Urothelium cell line (cell line): ENCODE results near the gene RPL41.
"Not testable (repeated sequence)": the region's sequence is repeated elsewhere in the genome, so short reads cannot be mapped to it uniquely, and the experiment has no call there.

ENCODE experiments used
- DNase-seq: peaks from one replicate; pipeline ENCODE4 v3.0.0; 2011; ENCODE audit warnings: low spot score, mixed read lengths
- FAIRE-seq: peaks from 2 replicates; lab custom pipeline; 2011; peaks lifted over from hg19 to GRCh38; lab: Jason Lieb, UNC

Gene RPL41

GRCh38 chr12:56116267-56117081, at the start of gene RPL41:
TSS of gene RPL41 (plus strand) at chr12:56116633.
- DNase-seq = peak; percentile 81
- no peak for FAIRE-seq

DNA sequence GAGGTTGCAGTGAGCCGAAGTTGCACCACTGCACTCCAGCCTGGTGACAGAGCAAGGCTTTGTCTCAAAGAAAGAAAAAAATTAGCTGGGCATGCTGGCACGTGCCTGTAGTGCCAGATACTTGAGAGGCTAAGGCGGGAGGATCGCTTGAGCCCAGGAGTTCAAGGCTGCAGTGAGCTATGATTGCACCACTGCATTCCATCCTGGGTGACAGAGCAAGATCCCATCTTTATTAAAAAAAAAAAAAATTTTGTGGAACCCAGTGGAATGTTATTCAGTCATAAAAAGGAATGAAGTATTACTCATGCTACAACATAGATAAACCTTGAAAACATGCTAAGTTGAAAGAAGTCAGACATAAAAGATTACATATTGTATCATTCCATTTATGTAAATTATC, 44.8 kb upstream of the RPL41 start:
- DNase-seq = no peak
- FAIRE-seq = no peak

DNA sequence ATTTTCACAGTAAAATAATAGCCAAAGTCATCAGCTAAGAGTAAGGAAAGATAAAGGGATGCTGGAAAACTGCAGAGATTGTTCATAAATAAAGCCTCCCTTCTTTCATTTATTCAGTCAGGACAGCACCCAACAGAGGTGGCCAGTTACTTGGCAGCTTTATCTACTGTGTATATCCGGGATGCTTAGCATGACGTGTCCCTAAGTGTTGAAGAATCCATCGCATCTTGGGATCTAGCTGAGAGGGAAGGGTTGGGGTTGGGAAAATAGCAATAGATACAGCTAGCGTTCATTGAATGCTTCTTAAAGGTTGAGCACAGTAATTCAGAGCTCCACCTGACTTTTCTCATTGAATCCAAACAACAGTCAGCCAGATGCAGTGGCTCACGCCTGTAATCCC, 42.0 kb upstream of the RPL41 start:
- no peak for FAIRE-seq

DNA sequence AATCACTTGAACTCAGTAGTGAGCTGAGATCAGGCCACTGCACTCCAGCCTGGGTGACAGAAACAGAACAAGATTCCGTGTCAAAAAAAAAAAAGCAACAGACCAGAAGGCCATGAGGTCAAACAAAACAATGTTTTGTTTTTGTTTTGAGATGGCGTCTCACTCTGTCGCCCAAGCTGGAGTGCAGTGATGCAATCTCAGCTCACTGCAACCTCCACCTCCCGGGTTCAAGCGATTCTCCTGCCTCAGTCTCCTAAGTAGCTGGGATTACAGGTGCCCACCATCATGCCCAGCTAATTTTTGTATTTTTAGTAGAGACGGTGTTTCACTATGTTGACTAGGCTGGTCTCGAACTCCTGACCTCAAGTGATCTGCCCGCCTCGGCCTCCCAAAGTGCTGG, 38.5 kb upstream of the RPL41 start:
- DNase-seq, FAIRE-seq: not testable (repeated sequence)

More for the DNA sequence above, 42.0 kb upstream of the RPL41 start:
- no peak for DNase-seq

- no peak for DNase-seq
Measured at GRCh38 chr12:56078427-56078826, 38.0 kb upstream of the RPL41 start.

DNA sequence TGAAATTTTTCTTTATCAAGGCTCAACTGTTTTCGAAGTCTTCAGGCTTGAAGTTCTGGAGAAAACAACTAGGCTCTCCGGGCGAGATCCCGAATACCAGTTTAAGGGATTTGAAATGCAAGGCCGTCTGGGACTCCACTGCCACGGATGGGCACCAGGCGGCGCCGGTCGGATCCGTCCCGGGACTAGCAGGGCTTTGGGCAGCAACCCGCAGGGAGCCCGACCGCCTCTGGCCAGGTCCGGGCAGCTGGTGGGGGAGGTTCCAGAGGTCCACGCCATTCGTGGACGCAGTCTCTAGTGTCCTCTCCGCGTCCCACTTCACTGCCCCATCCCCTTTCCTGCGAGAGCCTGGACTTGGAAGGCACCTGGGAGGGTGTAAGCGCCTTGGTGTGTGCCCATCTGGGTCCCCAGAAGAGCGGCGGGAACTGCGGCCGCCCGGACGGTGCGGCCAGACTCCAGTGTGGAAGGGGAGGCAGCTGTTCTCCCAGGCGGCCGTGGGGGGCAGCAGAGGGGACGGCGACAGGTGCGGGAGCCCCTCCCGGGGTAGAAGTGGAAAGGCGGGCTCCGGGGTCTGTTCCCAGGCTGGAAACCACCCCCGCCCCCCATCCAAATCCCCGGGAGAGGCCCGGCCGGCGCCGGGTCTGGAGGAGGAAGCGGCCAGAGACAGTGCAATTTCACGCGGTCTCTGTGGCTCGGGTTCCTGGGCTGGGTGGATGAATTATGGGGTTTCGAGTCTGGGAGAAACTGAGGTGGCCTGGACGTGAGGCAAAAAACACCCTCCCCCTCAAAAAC, 37.3 kb upstream of the RPL41 start:
- FAIRE-seq (no peak), DNase-seq (peak; percentile 88)

More at GRCh38 chr12:56078427-56078826, 38.0 kb upstream of the RPL41 start:
- FAIRE-seq = no peak

DNA sequence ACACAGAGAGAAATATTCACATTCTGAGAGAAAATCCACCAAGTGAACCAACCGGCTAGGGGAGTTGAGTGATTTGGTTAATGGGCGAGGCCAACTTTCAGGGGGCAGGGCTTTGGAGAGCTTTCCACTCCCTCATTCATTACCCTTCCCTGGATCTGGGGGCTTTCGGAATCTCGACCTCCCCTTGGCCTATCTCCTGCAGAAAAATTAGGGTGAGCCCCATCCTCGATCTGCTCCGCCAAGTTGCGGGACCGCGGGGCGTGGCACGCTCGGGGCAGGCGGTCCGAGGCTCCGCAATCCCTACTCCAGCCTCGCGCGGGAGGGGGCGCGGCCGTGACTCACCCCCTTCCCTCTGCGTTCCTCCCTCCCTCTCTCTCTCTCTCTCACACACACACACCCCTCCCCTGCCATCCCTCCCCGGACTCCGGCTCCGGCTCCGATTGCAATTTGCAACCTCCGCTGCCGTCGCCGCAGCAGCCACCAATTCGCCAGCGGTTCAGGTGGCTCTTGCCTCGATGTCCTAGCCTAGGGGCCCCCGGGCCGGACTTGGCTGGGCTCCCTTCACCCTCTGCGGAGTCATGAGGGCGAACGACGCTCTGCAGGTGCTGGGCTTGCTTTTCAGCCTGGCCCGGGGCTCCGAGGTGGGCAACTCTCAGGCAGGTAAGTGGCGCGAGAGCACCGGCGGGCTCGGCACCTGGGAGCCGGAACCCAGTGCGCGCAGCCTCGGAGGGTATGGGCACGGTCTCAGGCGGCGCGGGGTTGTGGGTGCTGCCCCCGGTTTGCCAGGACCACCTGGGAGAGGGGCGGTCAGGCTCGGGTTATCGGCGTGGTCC, 36.5 kb upstream of the RPL41 start, which contains the start of gene ERBB3:
ERBB3 (plus strand) TSS at position 443 of the 833 bp plus-strand sequence; CDS start at position 579, 136 bp downstream.
- FAIRE-seq (peak; percentile 95), DNase-seq (peak; percentile 92)

DNA sequence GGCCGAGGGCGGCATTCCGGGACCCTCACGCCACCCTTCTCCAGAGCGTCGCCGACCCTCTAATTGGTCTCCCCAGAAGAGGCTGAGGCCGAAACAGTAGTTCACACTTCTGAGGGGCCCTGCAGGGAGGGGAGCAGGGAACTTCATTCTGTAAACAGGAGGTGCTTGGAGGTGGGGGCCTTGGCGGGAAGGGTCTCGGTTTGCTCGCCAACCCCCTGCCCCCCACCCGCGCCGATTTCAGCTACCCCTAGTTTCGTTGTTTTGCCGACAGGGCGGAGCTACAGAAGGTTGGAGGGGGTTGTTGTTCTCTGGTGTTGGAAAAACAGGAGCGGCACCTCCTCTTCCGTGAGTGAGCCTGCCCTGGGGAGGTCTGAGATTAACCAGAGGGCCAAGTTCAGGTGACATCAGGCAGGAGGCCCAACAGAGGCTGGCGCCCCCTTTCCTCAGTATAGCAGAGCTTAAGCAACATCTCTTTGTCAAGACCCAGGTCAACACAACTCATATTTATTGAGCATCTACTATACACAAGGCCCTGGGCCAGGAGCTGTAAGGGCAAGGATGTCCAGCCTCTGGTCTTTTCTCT, 35.8 kb upstream of the RPL41 start:
- DNase-seq = no peak

GRCh38 chr12:56081393-56082347, 34.8 kb upstream of the RPL41 start:
- FAIRE-seq = no peak

More for the DNA sequence above, 35.8 kb upstream of the RPL41 start:
- FAIRE-seq = no peak

DNA sequence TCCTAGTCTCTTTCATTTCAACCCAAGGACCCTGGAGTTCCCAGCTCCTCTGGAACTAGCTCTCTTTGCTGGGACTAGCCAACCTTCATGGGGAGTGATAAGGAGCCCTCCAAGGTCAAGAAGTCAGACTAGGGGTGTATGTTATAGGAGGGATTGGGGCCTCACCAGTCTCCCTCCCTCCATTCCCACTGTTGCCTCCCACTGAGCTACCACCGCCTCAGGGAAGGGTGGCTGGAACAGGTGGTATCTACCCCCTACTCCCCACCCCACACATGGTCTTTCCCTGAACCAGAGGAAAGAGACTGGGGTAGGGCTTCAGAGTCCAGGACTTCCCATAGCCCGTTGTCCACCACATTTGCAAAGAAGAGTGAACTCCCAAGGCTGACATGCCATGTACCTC, 34.1 kb upstream of the RPL41 start:
- FAIRE-seq (no peak), DNase-seq (no peak)

More at GRCh38 chr12:56081393-56082347, 34.8 kb upstream of the RPL41 start:
- DNase-seq = no peak

- FAIRE-seq (no peak), DNase-seq (no peak)
Measured at GRCh38 chr12:56082967-56083366, 33.5 kb upstream of the RPL41 start.

DNA sequence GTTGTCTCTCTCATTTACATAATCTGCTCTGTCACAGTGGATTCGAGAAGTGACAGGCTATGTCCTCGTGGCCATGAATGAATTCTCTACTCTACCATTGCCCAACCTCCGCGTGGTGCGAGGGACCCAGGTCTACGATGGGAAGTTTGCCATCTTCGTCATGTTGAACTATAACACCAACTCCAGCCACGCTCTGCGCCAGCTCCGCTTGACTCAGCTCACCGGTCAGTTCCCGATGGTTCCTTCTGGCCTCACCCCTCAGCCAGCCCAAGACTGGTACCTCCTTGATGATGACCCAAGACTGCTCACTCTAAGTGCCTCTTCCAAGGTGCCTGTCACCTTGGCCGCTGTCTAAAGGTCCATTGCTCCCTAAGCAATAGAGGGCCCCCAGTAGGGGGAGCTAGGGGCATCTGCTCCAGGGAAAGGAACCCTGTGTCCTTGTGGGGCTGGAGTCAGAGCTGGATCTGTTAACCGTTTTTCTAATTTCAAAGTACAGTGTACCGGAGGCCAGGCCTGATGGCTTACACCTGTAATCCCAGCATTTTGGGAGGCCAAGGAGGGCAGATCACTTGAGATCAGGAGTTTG, 31.4 kb upstream of the RPL41 start:
- FAIRE-seq (no peak), DNase-seq (no peak)

DNA sequence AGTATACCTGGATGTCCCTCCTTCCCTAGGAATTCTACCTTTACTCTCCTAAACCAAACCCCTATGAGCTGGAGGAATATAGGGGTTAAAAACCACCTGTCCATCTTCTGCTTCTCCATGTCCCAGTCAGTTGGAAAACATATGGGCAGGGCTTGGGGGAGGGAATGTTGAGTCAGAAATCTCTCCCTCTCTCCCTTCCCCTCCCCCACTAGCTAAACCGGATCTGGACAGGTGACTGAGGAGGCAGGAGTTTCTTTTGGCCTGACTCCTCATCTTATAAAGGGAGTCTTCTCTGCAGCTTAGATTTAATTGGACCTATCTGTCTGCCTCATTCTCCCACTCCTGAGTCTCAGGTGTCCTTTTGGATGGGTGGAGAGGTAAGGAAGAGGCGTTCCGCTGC, 30.3 kb upstream of the RPL41 start:
- FAIRE-seq = no peak
- DNase-seq = no peak

DNA sequence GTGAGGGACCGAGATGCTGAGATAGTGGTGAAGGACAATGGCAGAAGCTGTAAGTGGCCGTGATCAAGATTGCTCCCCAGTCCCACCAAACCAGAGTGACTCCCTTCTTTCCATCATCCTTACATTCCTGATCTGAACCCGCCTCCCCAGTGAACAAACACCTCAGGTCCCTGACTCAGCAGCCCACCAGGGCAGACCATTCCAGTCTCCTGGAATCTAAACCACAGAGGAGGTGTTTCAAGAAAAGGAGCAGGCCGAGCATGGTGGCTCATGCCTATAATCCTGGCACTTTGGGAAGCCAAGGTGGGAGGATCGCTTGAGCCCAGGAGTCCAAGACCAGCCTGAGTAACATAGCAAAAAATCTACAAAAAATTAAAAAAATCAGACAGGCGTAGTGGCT, 29.8 kb upstream of the RPL41 start:
- no peak for DNase-seq
- FAIRE-seq = no peak

DNA sequence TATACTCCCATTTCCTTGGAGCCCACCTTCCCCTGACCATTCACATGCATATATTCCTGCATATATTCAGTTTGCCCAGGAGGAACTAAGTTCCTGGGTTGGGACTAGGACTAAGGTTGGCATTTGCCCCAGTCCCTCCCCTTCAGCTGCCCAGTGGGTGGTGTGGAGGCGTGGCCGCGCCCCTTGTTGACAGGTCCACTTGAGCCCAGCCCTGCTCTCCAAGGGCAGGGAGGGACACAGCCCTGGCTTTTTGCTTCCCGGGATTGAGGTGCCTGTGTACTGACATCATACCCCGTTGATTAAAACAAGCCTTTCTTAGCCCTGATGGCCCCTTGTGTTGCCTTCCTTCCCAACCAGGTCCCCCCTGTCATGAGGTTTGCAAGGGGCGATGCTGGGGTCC, 29.2 kb upstream of the RPL41 start:
- no peak for DNase-seq
- FAIRE-seq = no peak

GRCh38 chr12:56097738-56098137, 18.7 kb upstream of the RPL41 start:
- FAIRE-seq (no peak), DNase-seq (no peak)

DNA sequence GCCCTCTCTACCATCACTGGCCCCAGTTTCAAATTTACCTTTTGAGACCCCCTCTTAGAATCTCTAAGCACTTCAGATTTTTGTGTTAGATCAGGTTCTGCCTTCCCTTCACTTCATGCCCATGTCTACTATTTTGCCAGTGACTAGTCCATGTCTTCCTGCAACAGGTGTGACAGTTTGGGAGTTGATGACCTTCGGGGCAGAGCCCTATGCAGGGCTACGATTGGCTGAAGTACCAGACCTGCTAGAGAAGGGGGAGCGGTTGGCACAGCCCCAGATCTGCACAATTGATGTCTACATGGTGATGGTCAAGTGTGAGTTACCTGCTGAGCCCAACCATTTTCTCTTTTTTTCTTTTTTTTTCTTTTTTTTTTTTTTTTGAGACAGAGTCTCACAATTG, 17.8 kb upstream of the RPL41 start:
- no peak for DNase-seq
- no peak for FAIRE-seq

DNA sequence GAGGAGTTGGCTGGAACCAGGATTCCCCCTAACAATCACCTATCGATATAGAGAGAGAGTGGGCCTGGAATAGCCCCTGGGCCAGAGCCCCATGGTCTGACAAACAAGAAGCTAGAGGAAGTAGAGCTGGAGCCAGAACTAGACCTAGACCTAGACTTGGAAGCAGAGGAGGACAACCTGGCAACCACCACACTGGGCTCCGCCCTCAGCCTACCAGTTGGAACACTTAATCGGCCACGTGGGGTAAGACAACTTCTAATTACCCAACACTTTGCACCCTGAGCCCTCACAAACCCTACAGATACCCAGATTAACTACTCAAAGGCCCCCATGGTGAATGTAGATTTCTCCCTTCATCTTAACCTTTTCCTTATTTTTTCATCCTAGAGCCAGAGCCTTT, 16.6 kb upstream of the RPL41 start:
- DNase-seq = no peak

GRCh38 chr12:56101045-56101444, 15.4 kb upstream of the RPL41 start:
- DNase-seq (no peak), FAIRE-seq (no peak)

More for the DNA sequence above, 16.6 kb upstream of the RPL41 start:
- FAIRE-seq = no peak
